GM12873 (cell line): Measurements from ENCODE around the gene LONRF3.
A peak's percentile ranks its signal among the peaks of the same experiment; 100 is the strongest.

Experiments
- CTCF ChIP-seq: IDR thresholded peaks from 2 replicates; pipeline ENCODE4 v1.5.1; 2012; ENCODE audit warnings: low read depth, mild to moderate bottlenecking, moderate library complexity, low read length, control low read depth; ENCODE audit not compliant: insufficient read depth; ENCODE audit errors: missing control alignments

Gene LONRF3

GRCh38 chrX:118988911-118989310 is 14.5 kb downstream of the LONRF3 start:
- TF ChIP-seq CTCF: no peak

GRCh38 chrX:118989886-118990285 is 15.5 kb downstream of the LONRF3 start:
- TF ChIP-seq CTCF: no peak

- no peak for TF ChIP-seq CTCF
These were observed 16.3 kb downstream of the LONRF3 start for GRCh38 chrX:118990512-118991227.

- TF ChIP-seq CTCF: no peak
These were observed 29.0 kb downstream of the LONRF3 start for GRCh38 chrX:119003462-119003861.

GRCh38 chrX:119004920-119005524 is 30.6 kb downstream of the LONRF3 start:
- TF ChIP-seq CTCF: peak; percentile 99

- TF ChIP-seq CTCF: peak; percentile 1
These were observed 32.9 kb downstream of the LONRF3 start for GRCh38 chrX:119007189-119007770.

- peak; percentile 80 for TF ChIP-seq CTCF
These were observed 33.8 kb downstream of the LONRF3 start for GRCh38 chrX:119008110-119008744.
